CD4-positive, CD25-positive, alpha-beta regulatory T cell (primary cell): ENCODE data around the gene MROH8. TPM values are rescaled to one million over a fixed set of nuclear protein-coding genes. Genes with fewer than 3 reads are reported as not detected.
A peak's percentile ranks its signal among the peaks of the same experiment; 100 is the strongest.

ENCODE experiments used
- ATAC-seq, 2 donors: fragments of 150-1000 bp; cut with Tn5 transposase; one replicate each; pipeline ENCODE4 v1.10.0; 2021; ENCODE audit warnings: low read depth in 2 of 2, moderate number of reproducible peaks in 2 of 2, moderate library complexity in 1 of 2
- DNase-seq, 3 donors: peaks; one replicate each; pipeline versions ENCODE4 v3.0.0 to v3.0.0-alpha.2; 2012 to 2022; ENCODE audit warnings: mixed read lengths in 1 of 3
- H3K27ac ChIP-seq: one replicate; pipeline ENCODE4 v1.7.0; 2013; ENCODE audit warnings: mild to moderate bottlenecking, low read length; ENCODE audit not compliant: insufficient read depth, poor library complexity, severe bottlenecking
- H3K27me3 ChIP-seq: one replicate; pipeline ENCODE4 v1.7.0; 2013; ENCODE audit warnings: low read length; ENCODE audit not compliant: control insufficient read depth, insufficient read depth
- H3K36me3 ChIP-seq: one replicate; pipeline ENCODE4 v1.7.0; 2013; ENCODE audit warnings: mild to moderate bottlenecking, low read length, moderate library complexity; ENCODE audit not compliant: control insufficient read depth, insufficient read depth
- H3K4me1 ChIP-seq: 2 replicates; pipeline ENCODE4 v1.7.0; 2013; ENCODE audit warnings: mild to moderate bottlenecking, low read length; ENCODE audit not compliant: insufficient read depth, control insufficient read depth, poor library complexity, severe bottlenecking
- H3K4me3 ChIP-seq: one replicate; pipeline ENCODE4 v1.7.0; 2013; ENCODE audit warnings: low read depth, mild to moderate bottlenecking, low read length, moderate library complexity
- H3K9me3 ChIP-seq, 2 experiments: 1 replicate in 1 of 2; 2 replicates in 1 of 2; pipeline ENCODE4 v1.7.0; 2013; ENCODE audit warnings: low read length in 2 of 2, mild to moderate bottlenecking in 1 of 2, moderate library complexity in 1 of 2; ENCODE audit not compliant: control insufficient read depth in 2 of 2
- H3K27ac Mint-ChIP-seq, 3 donors: one replicate each; pipeline ENCODE4 v1.8.0; 2020 to 2022; ENCODE audit warnings: mild to moderate bottlenecking in 3 of 3, mixed read lengths in 3 of 3, moderate library complexity in 2 of 3
- H3K27me3 Mint-ChIP-seq: one replicate; pipeline ENCODE4 v1.8.0; 2022; ENCODE audit warnings: mild to moderate bottlenecking, mixed read lengths
- H3K36me3 Mint-ChIP-seq: one replicate; pipeline ENCODE4 v1.8.0; 2020; ENCODE audit warnings: mixed read lengths
- H3K4me1 Mint-ChIP-seq, 4 donors: one replicate each; pipeline ENCODE4 v1.8.0; 2020 to 2022; ENCODE audit warnings: mixed read lengths in 4 of 4, mild to moderate bottlenecking in 1 of 4
- H3K4me3 Mint-ChIP-seq, 4 donors: one replicate each; pipeline ENCODE4 v1.8.0; 2020 to 2022; ENCODE audit warnings: mild to moderate bottlenecking in 4 of 4, mixed read lengths in 4 of 4, moderate library complexity in 3 of 4
- H3K9me3 Mint-ChIP-seq, 7 donors: one replicate each; pipeline ENCODE4 v1.8.0; 2020 to 2022; ENCODE audit warnings: mixed read lengths in 7 of 7, mild to moderate bottlenecking in 3 of 7, moderate library complexity in 2 of 7
- polyA plus RNA-seq, 4 donors: library from polyadenylated mRNA; unstranded; fragments of 300-500 nt; fragmentation: Illumina TruSeq; gene quantifications; one replicate each; pipeline ENCODE4 v1.2.3, GENCODE V29; 2021
- total RNA-seq: library from RNA; stranded (reverse); gene quantifications from one replicate; pipeline ENCODE4 v1.2.3, GENCODE V29; 2022

MROH8 gene
- total and polyA plus RNA-seq, 5 donors from 2014 or later, result 0.73 to 1.4 (median 0.85) TPM; not detected in 1

- Mint-ChIP-seq H3K36me3 (no peaks in the 10 kb centered on the region), H3K9me3 (no peaks in the 10 kb centered on the region), H3K27me3 (no peaks in the 10 kb centered on the region), H3K27ac (no peak overlapping the region), H3K4me1 (no peaks in the 10 kb centered on the region), H3K4me3 (no peak overlapping the region)
- Histone ChIP-seq H3K9me3 (no peaks in the 10 kb centered on the region), H3K36me3 (no peaks in the 10 kb centered on the region), H3K27ac (no peak overlapping the region), H3K4me3 (no peak overlapping the region), H3K27me3 (no peaks in the 10 kb centered on the region), H3K4me1 (no peaks in the 10 kb centered on the region)
- ATAC-seq (no peak), DNase-seq (no peak)
Observed at GRCh38 chr20:37108676-37109075, 70.7 kb downstream of the MROH8 start.

GRCh38 chr20:37102571-37102970 is 76.8 kb downstream of the MROH8 start:
- Histone ChIP-seq H3K4me3 (no peak overlapping the region), H3K36me3 (no peaks in the 10 kb centered on the region), H3K9me3 (no peaks in the 10 kb centered on the region), H3K27ac (no peak overlapping the region), H3K4me1 (no peaks in the 10 kb centered on the region), H3K27me3 (no peaks in the 10 kb centered on the region)
- H3K9me3 Mint-ChIP-seq, result no peaks in the 10 kb centered on the region
- no peak for DNase-seq
- no peaks in the 10 kb centered on the region for H3K27me3 Mint-ChIP-seq
- no peaks in the 10 kb centered on the region for H3K4me1 Mint-ChIP-seq
- H3K36me3 Mint-ChIP-seq, result no peaks in the 10 kb centered on the region
- no peak overlapping the region for H3K4me3 Mint-ChIP-seq
- no peak overlapping the region for H3K27ac Mint-ChIP-seq
- ATAC-seq, result no peak

- H3K27ac Mint-ChIP-seq, result peak overlapping the region; percentile 96 to 100 (median 99)
- H3K9me3 ChIP-seq, result no peaks in the 10 kb centered on the region
- peak overlapping the region; percentile 94 to 99 (median 99) for H3K4me3 Mint-ChIP-seq
- ATAC-seq (no peak), DNase-seq (no peak)
- H3K9me3 Mint-ChIP-seq, result no peaks in the 10 kb centered on the region
- H3K27me3 ChIP-seq, result no peaks in the 10 kb centered on the region
- peaks cover 12% of the 10 kb centered on the region for H3K36me3 Mint-ChIP-seq
- H3K36me3 ChIP-seq, result peaks cover 8% of the 10 kb centered on the region
- peak overlapping the region; percentile 88 for H3K27ac ChIP-seq
- peaks cover 14 to 41% (median 30%) of the 10 kb centered on the region in 4 donors for H3K4me1 Mint-ChIP-seq
- H3K4me3 ChIP-seq, result peak overlapping the region; percentile 94
- H3K4me1 ChIP-seq, result peaks cover 38% of the 10 kb centered on the region
- peaks cover 11% of the 10 kb centered on the region for H3K27me3 Mint-ChIP-seq
Observed at GRCh38 chr20:37096415-37097041, 82.8 kb downstream of the MROH8 start.

GRCh38 chr20:37095599-37096414 is 83.5 kb downstream of the MROH8 start, which contains the start of gene RBL1:
Gene RBL1 (minus strand): TSS chr20:37095997. CDS start chr20:37095928, 69 bp downstream.
- Histone ChIP-seq H3K9me3 (no peaks in the 10 kb centered on the region), H3K4me3 (peak within 1 kb of the TSS; percentile 94), H3K27ac (peak within 1 kb of the TSS; percentile 88), H3K4me1 (peaks cover 38% of the 10 kb centered on the region), H3K27me3 (no peaks in the 10 kb centered on the region), H3K36me3 (peaks cover 12% of the 10 kb centered on the region)
- peak within 1 kb of the TSS; percentile 96 to 100 (median 99) for H3K27ac Mint-ChIP-seq
- H3K27me3 Mint-ChIP-seq, result peaks cover 11% of the 10 kb centered on the region
- peak; percentile 87 to 89 for ATAC-seq
- H3K4me1 Mint-ChIP-seq, result peaks cover 14 to 46% (median 33%) of the 10 kb centered on the region in 4 donors
- H3K36me3 Mint-ChIP-seq, result peaks cover 14% of the 10 kb centered on the region
- DNase-seq, result peak; percentile 78 to 94 (median 92)
- no peaks in the 10 kb centered on the region for H3K9me3 Mint-ChIP-seq
- peak within 1 kb of the TSS; percentile 94 to 99 (median 99) for H3K4me3 Mint-ChIP-seq

GRCh38 chr20:37095108-37095598 is 84.2 kb downstream of the MROH8 start:
- Histone ChIP-seq H3K9me3 (no peaks in the 10 kb centered on the region), H3K4me1 (peaks cover 38% of the 10 kb centered on the region), H3K27me3 (no peaks in the 10 kb centered on the region), H3K36me3 (peaks cover 14% of the 10 kb centered on the region), H3K4me3 (peak overlapping the region; percentile 94), H3K27ac (peak overlapping the region; percentile 88)
- Mint-ChIP-seq H3K4me3 (peak overlapping the region; percentile 94 to 99 (median 99)), H3K4me1 (peaks cover 19 to 50% (median 36%) of the 10 kb centered on the region in 4 donors), H3K36me3 (peaks cover 17% of the 10 kb centered on the region), H3K27me3 (peaks cover 11% of the 10 kb centered on the region), H3K9me3 (no peaks in the 10 kb centered on the region), H3K27ac (peak overlapping the region; percentile 94 to 99 (median 96))
- ATAC-seq (peak; percentile 55 to 64), DNase-seq (peak; percentile 37 to 83 (median 73))

- Mint-ChIP-seq H3K36me3 (peaks cover 27% of the 10 kb centered on the region), H3K27me3 (peaks cover 4% of the 10 kb centered on the region), H3K27ac (peak overlapping the region in 1 of 3 donors; percentile 15), H3K4me1 (peaks cover 26 to 55% (median 42%) of the 10 kb centered on the region in 4 donors), H3K4me3 (peak overlapping the region in 1 of 4 donors; percentile 43), H3K9me3 (no peaks in the 10 kb centered on the region)
- Histone ChIP-seq H3K27ac (no peak overlapping the region), H3K4me3 (no peak overlapping the region), H3K36me3 (peaks cover 34% of the 10 kb centered on the region), H3K4me1 (peaks cover 32% of the 10 kb centered on the region), H3K9me3 (no peaks in the 10 kb centered on the region), H3K27me3 (no peaks in the 10 kb centered on the region)
- ATAC-seq (no peak), DNase-seq (no peak)
Observed at GRCh38 chr20:37090407-37090806, 88.9 kb downstream of the MROH8 start.

GRCh38 chr20:37081717-37082289 is 97.5 kb downstream of the MROH8 start:
- Mint-ChIP-seq H3K27ac (peak overlapping the region; percentile 84 to 89 (median 84)), H3K27me3 (no peaks in the 10 kb centered on the region), H3K4me3 (peak overlapping the region in 3 of 4 donors; percentile 11 to 73 (median 36)), H3K4me1 (peaks cover 16 to 44% (median 31%) of the 10 kb centered on the region in 4 donors), H3K9me3 (no peaks in the 10 kb centered on the region), H3K36me3 (peaks cover 37% of the 10 kb centered on the region)
- ATAC-seq (peak; percentile 67 to 71), DNase-seq (peak; percentile 13 to 53 (median 48))
- Histone ChIP-seq H3K4me1 (peaks cover 7% of the 10 kb centered on the region), H3K4me3 (no peak overlapping the region), H3K27ac (peak overlapping the region; percentile 52), H3K27me3 (no peaks in the 10 kb centered on the region), H3K9me3 (no peaks in the 10 kb centered on the region), H3K36me3 (peaks cover 16% of the 10 kb centered on the region)
